Sigmoid colon (tissue), 4 donors: ENCODE measurements around the gene C1QTNF9.

Source experiments
- CTCF ChIP-seq, 4 experiments: fragments of 450-650 bp in 3 of 4; fragments of 200-600 bp in 1 of 4; IDR thresholded peaks; one replicate each; pipeline ENCODE4 v1.5.1; 2016 to 2019; ENCODE audit warnings: antibody characterized with exemption in 4 of 4, mild to moderate bottlenecking in 3 of 4, moderate library complexity in 2 of 4
- EP300 ChIP-seq, 4 donors: sonication (generic); formaldehyde crosslinking; IDR thresholded peaks; one replicate each; pipeline ENCODE4 v1.6.1; 2017; ENCODE audit warnings: antibody characterized with exemption in 4 of 4
- POLR2A ChIP-seq, 2 donors: fragments of 450-650 bp; IDR thresholded peaks; one replicate each; pipeline ENCODE4 v1.6.1; 2016; ENCODE audit warnings: antibody characterized with exemption in 2 of 2, mild to moderate bottlenecking in 2 of 2, moderate library complexity in 2 of 2
- POLR2AphosphoS5 ChIP-seq, 4 donors: sonication (generic); formaldehyde crosslinking; IDR thresholded peaks; one replicate each; pipeline ENCODE4 v1.6.1; 2017; ENCODE audit warnings: antibody characterized with exemption in 4 of 4

GRCh38 chr13:24341439-24341838 lies 32.1 kb downstream of the C1QTNF9 start:
- no peak for TF ChIP-seq CTCF (IDR thresholded peaks at IDR 0.05)
- no peak for TF ChIP-seq POLR2A (IDR thresholded peaks at IDR 0.05)
- no peak for TF ChIP-seq POLR2AphosphoS5 (IDR thresholded peaks at IDR 0.05)
- TF ChIP-seq EP300 (IDR thresholded peaks at IDR 0.05) = no peak
